ENCODE results near the gene MEF2D. TPM values are rescaled to one million over a fixed set of nuclear protein-coding genes. Genes with fewer than 3 reads are reported as not detected.

Gene MEF2D
- total RNA-seq, 1 donor from 2014 or later = 56.6 TPM

- H3K27ac ChIP-seq (ENCODE audit: low read depth, low read length) = no peak overlapping the region
- no peak overlapping the region for H3K4me3 ChIP-seq (ENCODE audit: insufficient read depth, low read depth, low read length)
- H3K9me3 ChIP-seq (ENCODE audit: insufficient read depth, low read depth, low read length) = no peaks in the 10 kb centered on the region
- Mint-ChIP-seq H3K4me3 (ENCODE audit: unreplicated experiment) (no peak overlapping the region), H3K27ac (ENCODE audit: unreplicated experiment) (peak overlapping the region; percentile 88), H3K9me3 (ENCODE audit: unreplicated experiment) (no peaks in the 10 kb centered on the region), H3K27me3 (ENCODE audit: low read depth, unreplicated experiment) (no peaks in the 10 kb centered on the region), H3K36me3 (ENCODE audit: low read depth, unreplicated experiment) (peaks cover 47% of the 10 kb centered on the region), H3K4me1 (ENCODE audit: low read depth, unreplicated experiment) (peaks cover 36% of the 10 kb centered on the region)
- H2AFZ ChIP-seq (ENCODE audit: low read depth, low read length) = no peak overlapping the region
- H3K4me1 ChIP-seq (ENCODE audit: insufficient read depth, low read length) = peaks cover 14% of the 10 kb centered on the region
- no peak for TF ChIP-seq CTCF (IDR thresholded peaks at IDR 0.05; ENCODE audit: insufficient read depth, low read depth, low read length)
- TF ChIP-seq EZH2 (IDR thresholded peaks at IDR 0.05; ENCODE audit: insufficient read depth, low read length) = no peak
- peaks cover 52% of the 10 kb centered on the region for H3K36me3 ChIP-seq (ENCODE audit: insufficient read depth, low read length)
- H3K27me3 ChIP-seq (ENCODE audit: insufficient read depth, low read length) = no peaks in the 10 kb centered on the region
- H4K20me1 ChIP-seq (ENCODE audit: insufficient read depth, low read length) = peaks cover 87% of the 10 kb centered on the region
- peak; percentile 59 for DNase-seq (ENCODE audit: low read depth)
- H3K79me2 ChIP-seq (ENCODE audit: insufficient read depth, low read length) = peaks cover 24% of the 10 kb centered on the region
- H3K4me2 ChIP-seq (ENCODE audit: low read length) = no peak overlapping the region
- peak overlapping the region; percentile 43 for H3K9ac ChIP-seq (ENCODE audit: low read length)
- no peak for FAIRE-seq
These were observed 24.7 kb downstream of the MEF2D start for GRCh38 chr1:156475568-156476500.

GRCh38 chr1:156474966-156475365, 25.6 kb downstream of the MEF2D start:
- Mint-ChIP-seq H3K4me1 (ENCODE audit: low read depth, unreplicated experiment) (peaks cover 29% of the 10 kb centered on the region), H3K27me3 (ENCODE audit: low read depth, unreplicated experiment) (no peaks in the 10 kb centered on the region), H3K4me3 (ENCODE audit: unreplicated experiment) (peak overlapping the region; percentile 50), H3K36me3 (ENCODE audit: low read depth, unreplicated experiment) (peaks cover 45% of the 10 kb centered on the region), H3K27ac (ENCODE audit: unreplicated experiment) (no peak overlapping the region), H3K9me3 (ENCODE audit: unreplicated experiment) (no peaks in the 10 kb centered on the region)
- H3K9me3 ChIP-seq (ENCODE audit: insufficient read depth, low read depth, low read length) = no peaks in the 10 kb centered on the region
- H3K36me3 ChIP-seq (ENCODE audit: insufficient read depth, low read length) = peaks cover 46% of the 10 kb centered on the region
- H3K27ac ChIP-seq (ENCODE audit: low read depth, low read length) = no peak overlapping the region
- TF ChIP-seq EZH2 (IDR thresholded peaks at IDR 0.05; ENCODE audit: insufficient read depth, low read length) = no peak
- no peak for TF ChIP-seq CTCF (IDR thresholded peaks at IDR 0.05; ENCODE audit: insufficient read depth, low read depth, low read length)
- no peak overlapping the region for H3K9ac ChIP-seq (ENCODE audit: low read length)
- H3K4me1 ChIP-seq (ENCODE audit: insufficient read depth, low read length) = peaks cover 14% of the 10 kb centered on the region
- H3K4me2 ChIP-seq (ENCODE audit: low read length) = no peak overlapping the region
- DNase-seq (ENCODE audit: low read depth) (no peak), FAIRE-seq (no peak)
- peaks cover 86% of the 10 kb centered on the region for H4K20me1 ChIP-seq (ENCODE audit: insufficient read depth, low read length)
- peaks cover 19% of the 10 kb centered on the region for H3K79me2 ChIP-seq (ENCODE audit: insufficient read depth, low read length)
- H3K27me3 ChIP-seq (ENCODE audit: insufficient read depth, low read length) = no peaks in the 10 kb centered on the region
- no peak overlapping the region for H3K4me3 ChIP-seq (ENCODE audit: insufficient read depth, low read depth, low read length)
- no peak overlapping the region for H2AFZ ChIP-seq (ENCODE audit: low read depth, low read length)
